GM23338 (cell line): ENCODE results near the gene DCAF17. TPM values are rescaled to one million over a fixed set of nuclear protein-coding genes. Genes with fewer than 3 reads are reported as not detected.

Experiments
- ATAC-seq: fragments of 200-7000 bp; cut with Tn5 transposase; 3 replicates; pipeline ENCODE4 v1.9.1; 2020
- DNase-seq: peaks from one replicate; pipeline ENCODE4 v3.0.0-alpha.2; 2015; ENCODE audit warnings: low spot score
- H2AFZ ChIP-seq: fragments of 200-600 bp; sonication (generic); 2 replicates; pipeline ENCODE4 v1.8.0; 2016; ENCODE audit warnings: antibody characterized with exemption, mild to moderate bottlenecking, moderate library complexity
- H3F3A ChIP-seq: fragments of 200-600 bp; sonication (generic); replicated peaks from 2 replicates; pipeline ENCODE4 v1.8.0; 2017; ENCODE audit warnings: antibody characterized with exemption, mixed run types, low read depth
- H3K27ac ChIP-seq: fragments of 200-600 bp; sonication (generic); 2 replicates; pipeline ENCODE4 v1.6.1; 2016; ENCODE audit warnings: low read depth
- H3K27me3 ChIP-seq: fragments of 200-600 bp; sonication (generic); 2 replicates; pipeline ENCODE4 v1.8.0; 2016; ENCODE audit warnings: mild to moderate bottlenecking, mixed run types, moderate library complexity; ENCODE audit not compliant: insufficient read depth
- H3K36me3 ChIP-seq: fragments of 200-600 bp; sonication (generic); 2 replicates; pipeline ENCODE4 v1.8.0; 2016; ENCODE audit warnings: mild to moderate bottlenecking; ENCODE audit not compliant: insufficient read depth
- H3K4me1 ChIP-seq: fragments of 200-600 bp; sonication (generic); 2 replicates; pipeline ENCODE4 v1.8.0; 2016; ENCODE audit warnings: mild to moderate bottlenecking, moderate library complexity; ENCODE audit not compliant: insufficient read depth
- H3K4me2 ChIP-seq: fragments of 200-600 bp; sonication (generic); 2 replicates; pipeline ENCODE4 v1.7.1; 2017; ENCODE audit warnings: mixed run types
- H3K4me3 ChIP-seq: fragments of 200-600 bp; sonication (generic); 2 replicates; pipeline ENCODE4 v1.6.1; 2016; ENCODE audit warnings: mixed run types
- H3K79me2 ChIP-seq: fragments of 200-600 bp; sonication (generic); replicated peaks from 2 replicates; pipeline ENCODE4 v1.8.0; 2017; ENCODE audit warnings: mild to moderate bottlenecking; ENCODE audit not compliant: insufficient read depth
- H3K9me2 ChIP-seq: fragments of 200-600 bp; sonication (generic); 2 replicates; pipeline ENCODE4 v1.8.0; 2017; ENCODE audit not compliant: insufficient read depth
- H4K20me1 ChIP-seq: fragments of 200-600 bp; sonication (generic); replicated peaks from 2 replicates; pipeline ENCODE4 v1.8.0; 2017; ENCODE audit warnings: mild to moderate bottlenecking; ENCODE audit not compliant: insufficient read depth
- H3K27ac Mint-ChIP-seq: 2 replicates; pipeline ENCODE4 v1.8.0; 2020; ENCODE audit warnings: inconsistent platforms, mild to moderate bottlenecking, moderate library complexity, mixed read lengths
- H3K27me3 Mint-ChIP-seq: 3 replicates; pipeline ENCODE4 v1.8.0; 2022; ENCODE audit warnings: low read depth, mild to moderate bottlenecking, moderate library complexity, mixed read lengths, inconsistent platforms; ENCODE audit not compliant: insufficient read depth, poor library complexity
- H3K36me3 Mint-ChIP-seq: 3 replicates; pipeline ENCODE4 v1.8.0; 2021; ENCODE audit warnings: low read depth, mild to moderate bottlenecking, inconsistent platforms, moderate library complexity, mixed read lengths
- H3K4me1 Mint-ChIP-seq: 3 replicates; pipeline ENCODE4 v1.8.0; 2020; ENCODE audit warnings: mild to moderate bottlenecking, inconsistent platforms, mixed read lengths
- H3K4me3 Mint-ChIP-seq: 3 replicates; pipeline ENCODE4 v1.8.0; 2021; ENCODE audit warnings: moderate library complexity, mild to moderate bottlenecking, inconsistent platforms, mixed read lengths
- H3K9me3 Mint-ChIP-seq: 3 replicates; pipeline ENCODE4 v1.8.0; 2020; ENCODE audit warnings: moderate library complexity, mild to moderate bottlenecking, inconsistent platforms, mixed read lengths
- CREB1 ChIP-seq: fragments of 250-450 bp; sonication (Bioruptor Pico); IDR thresholded peaks from 2 replicates; pipeline ENCODE4 v1.5.0; 2020; ENCODE audit warnings: low read depth, mild to moderate bottlenecking, moderate library complexity
- EZH2 ChIP-seq: fragments of 200-600 bp; sonication (generic); IDR thresholded peaks from one replicate; pipeline ENCODE4 v1.8.0; 2017; ENCODE audit warnings: antibody characterized with exemption, mild to moderate bottlenecking, low read depth; ENCODE audit not compliant: unreplicated experiment
- JUNB ChIP-seq: IDR thresholded peaks from one replicate; pipeline ENCODE4 v1.6.1; 2016; ENCODE audit warnings: antibody characterized with exemption; ENCODE audit not compliant: unreplicated experiment
- NANOG ChIP-seq: IDR thresholded peaks from 2 replicates; pipeline ENCODE4 v1.6.1; 2016; ENCODE audit warnings: antibody characterized with exemption, borderline replicate concordance
- POLR2AphosphoS5 ChIP-seq: IDR thresholded peaks from 2 replicates; pipeline ENCODE4 v1.6.1; 2016; ENCODE audit warnings: antibody characterized with exemption, low read depth
- STAT1 ChIP-seq: IDR thresholded peaks from one replicate; pipeline ENCODE4 v1.6.1; 2016; ENCODE audit warnings: antibody characterized with exemption; ENCODE audit not compliant: unreplicated experiment
- ZNF114 ChIP-seq: fragments of 250-450 bp; sonication (Bioruptor Pico); IDR thresholded peaks from 2 replicates; pipeline ENCODE4 v1.5.0; 2020; ENCODE audit warnings: mild to moderate bottlenecking, moderate library complexity
- ZNF331 ChIP-seq: fragments of 250-450 bp; sonication (Bioruptor Pico); IDR thresholded peaks from 2 replicates; pipeline ENCODE4 v1.5.0; 2020; ENCODE audit warnings: low read depth, mild to moderate bottlenecking, moderate library complexity
- polyA plus RNA-seq: library from polyadenylated mRNA; unstranded; fragments of >200 nt; fragmentation: Nextera tagmentation; extraction: Ambion mirVana; gene quantifications from 2 replicates; pipeline ENCODE4 v1.2.1, GENCODE V29; 2016
- total RNA-seq: library from RNA; depleted of rRNA; stranded (reverse); fragments of >200 nt; shearing (Covaris generic); gene quantifications from 2 replicates; pipeline ENCODE4 v1.2.3, GENCODE V29; 2014
- TF ChIP-seq, protein P1 (sequence below), 2 experiments: fragments of 200-600 bp in 1 of 2; sonication (generic) in 1 of 2; conservative IDR thresholded peaks; 2 replicates each; pipeline versions ENCODE4 v1.5.1 to v1.6.1; 2016 to 2017; ENCODE audit warnings: antibody characterized with exemption in 2 of 2, low read depth in 2 of 2, mild to moderate bottlenecking in 2 of 2, moderate library complexity in 1 of 2
- TF ChIP-seq, protein P2 (sequence below): IDR thresholded peaks from one replicate; pipeline ENCODE4 v1.6.1; 2018; ENCODE audit warnings: antibody characterized with exemption; ENCODE audit not compliant: unreplicated experiment
- TF ChIP-seq, protein P3 (sequence below): IDR thresholded peaks from 2 replicates; pipeline ENCODE4 v1.6.1; 2016; ENCODE audit warnings: antibody characterized with exemption

DCAF17 gene
- total and polyA plus RNA-seq, 2 experiments from 2014 or later = 11.0 to 37.3 TPM

DNA sequence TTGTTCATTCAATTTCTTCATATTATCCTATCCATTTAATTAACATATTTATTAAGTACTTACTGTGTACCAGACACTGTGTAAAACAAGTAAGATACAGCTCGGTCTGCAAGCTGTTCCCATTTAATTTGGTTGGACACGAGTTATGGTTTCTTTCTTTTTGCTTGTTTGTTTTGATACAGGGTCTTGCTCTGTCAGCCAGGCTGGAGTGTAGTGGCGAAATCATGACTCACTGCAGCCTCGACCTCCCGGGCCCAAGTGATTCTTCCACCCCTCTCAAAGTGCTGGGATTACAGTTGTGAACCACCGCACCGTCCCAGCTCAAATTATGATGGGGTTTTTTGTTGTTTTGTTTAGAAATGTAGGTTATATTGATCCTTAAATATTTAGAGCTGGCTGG, 97.3 kb downstream of the DCAF17 start (continued):
- no peak for TF ChIP-seq NANOG
- no peak for TF ChIP-seq STAT1
- TF ChIP-seq JUNB = no peak
- TF ChIP-seq ZNF114 (CRISPR knock-in tag) = no peak
- TF ChIP-seq, protein P1, sequence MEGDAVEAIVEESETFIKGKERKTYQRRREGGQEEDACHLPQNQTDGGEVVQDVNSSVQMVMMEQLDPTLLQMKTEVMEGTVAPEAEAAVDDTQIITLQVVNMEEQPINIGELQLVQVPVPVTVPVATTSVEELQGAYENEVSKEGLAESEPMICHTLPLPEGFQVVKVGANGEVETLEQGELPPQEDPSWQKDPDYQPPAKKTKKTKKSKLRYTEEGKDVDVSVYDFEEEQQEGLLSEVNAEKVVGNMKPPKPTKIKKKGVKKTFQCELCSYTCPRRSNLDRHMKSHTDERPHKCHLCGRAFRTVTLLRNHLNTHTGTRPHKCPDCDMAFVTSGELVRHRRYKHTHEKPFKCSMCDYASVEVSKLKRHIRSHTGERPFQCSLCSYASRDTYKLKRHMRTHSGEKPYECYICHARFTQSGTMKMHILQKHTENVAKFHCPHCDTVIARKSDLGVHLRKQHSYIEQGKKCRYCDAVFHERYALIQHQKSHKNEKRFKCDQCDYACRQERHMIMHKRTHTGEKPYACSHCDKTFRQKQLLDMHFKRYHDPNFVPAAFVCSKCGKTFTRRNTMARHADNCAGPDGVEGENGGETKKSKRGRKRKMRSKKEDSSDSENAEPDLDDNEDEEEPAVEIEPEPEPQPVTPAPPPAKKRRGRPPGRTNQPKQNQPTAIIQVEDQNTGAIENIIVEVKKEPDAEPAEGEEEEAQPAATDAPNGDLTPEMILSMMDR (conservative IDR thresholded peaks at IDR 0.05; ENCODE audit: low read depth in 2 of 2) = no peak
- TF ChIP-seq, protein P2, sequence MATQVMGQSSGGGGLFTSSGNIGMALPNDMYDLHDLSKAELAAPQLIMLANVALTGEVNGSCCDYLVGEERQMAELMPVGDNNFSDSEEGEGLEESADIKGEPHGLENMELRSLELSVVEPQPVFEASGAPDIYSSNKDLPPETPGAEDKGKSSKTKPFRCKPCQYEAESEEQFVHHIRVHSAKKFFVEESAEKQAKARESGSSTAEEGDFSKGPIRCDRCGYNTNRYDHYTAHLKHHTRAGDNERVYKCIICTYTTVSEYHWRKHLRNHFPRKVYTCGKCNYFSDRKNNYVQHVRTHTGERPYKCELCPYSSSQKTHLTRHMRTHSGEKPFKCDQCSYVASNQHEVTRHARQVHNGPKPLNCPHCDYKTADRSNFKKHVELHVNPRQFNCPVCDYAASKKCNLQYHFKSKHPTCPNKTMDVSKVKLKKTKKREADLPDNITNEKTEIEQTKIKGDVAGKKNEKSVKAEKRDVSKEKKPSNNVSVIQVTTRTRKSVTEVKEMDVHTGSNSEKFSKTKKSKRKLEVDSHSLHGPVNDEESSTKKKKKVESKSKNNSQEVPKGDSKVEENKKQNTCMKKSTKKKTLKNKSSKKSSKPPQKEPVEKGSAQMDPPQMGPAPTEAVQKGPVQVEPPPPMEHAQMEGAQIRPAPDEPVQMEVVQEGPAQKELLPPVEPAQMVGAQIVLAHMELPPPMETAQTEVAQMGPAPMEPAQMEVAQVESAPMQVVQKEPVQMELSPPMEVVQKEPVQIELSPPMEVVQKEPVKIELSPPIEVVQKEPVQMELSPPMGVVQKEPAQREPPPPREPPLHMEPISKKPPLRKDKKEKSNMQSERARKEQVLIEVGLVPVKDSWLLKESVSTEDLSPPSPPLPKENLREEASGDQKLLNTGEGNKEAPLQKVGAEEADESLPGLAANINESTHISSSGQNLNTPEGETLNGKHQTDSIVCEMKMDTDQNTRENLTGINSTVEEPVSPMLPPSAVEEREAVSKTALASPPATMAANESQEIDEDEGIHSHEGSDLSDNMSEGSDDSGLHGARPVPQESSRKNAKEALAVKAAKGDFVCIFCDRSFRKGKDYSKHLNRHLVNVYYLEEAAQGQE = no peak
- TF ChIP-seq, protein P3, sequence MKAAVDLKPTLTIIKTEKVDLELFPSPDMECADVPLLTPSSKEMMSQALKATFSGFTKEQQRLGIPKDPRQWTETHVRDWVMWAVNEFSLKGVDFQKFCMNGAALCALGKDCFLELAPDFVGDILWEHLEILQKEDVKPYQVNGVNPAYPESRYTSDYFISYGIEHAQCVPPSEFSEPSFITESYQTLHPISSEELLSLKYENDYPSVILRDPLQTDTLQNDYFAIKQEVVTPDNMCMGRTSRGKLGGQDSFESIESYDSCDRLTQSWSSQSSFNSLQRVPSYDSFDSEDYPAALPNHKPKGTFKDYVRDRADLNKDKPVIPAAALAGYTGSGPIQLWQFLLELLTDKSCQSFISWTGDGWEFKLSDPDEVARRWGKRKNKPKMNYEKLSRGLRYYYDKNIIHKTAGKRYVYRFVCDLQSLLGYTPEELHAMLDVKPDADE = no peak

DNA sequence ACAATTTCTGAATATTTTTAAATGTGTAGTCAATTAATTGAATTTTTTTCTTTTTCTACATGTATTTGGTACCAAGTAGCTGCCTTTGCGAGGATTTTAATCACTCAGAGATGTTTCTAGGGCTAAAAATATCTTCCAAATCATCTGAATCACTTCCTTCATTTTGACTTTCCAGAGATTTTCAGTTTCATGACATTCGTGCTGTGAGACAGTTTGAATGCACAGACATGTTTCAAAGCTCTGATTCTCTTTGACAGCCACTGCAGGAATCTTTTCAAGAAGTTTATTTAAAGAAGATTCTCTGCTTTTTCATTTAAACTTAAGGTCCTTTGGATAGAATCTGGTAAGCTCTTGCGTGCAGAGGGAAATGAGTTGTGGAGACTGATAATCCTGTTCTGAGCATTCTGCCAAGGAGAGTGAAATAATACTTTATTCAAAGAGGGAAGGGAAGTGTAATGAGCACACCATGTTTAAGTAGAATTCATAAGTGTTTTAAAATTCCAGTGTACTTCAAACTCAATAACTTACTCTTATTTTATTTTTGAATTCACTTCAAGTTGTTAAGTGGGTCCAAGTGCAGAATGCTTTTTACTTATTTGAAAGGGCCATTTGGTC, 97.9 kb downstream of the DCAF17 start:
- ATAC-seq = no peak
- H3K4me3 Mint-ChIP-seq = no peak overlapping the region
- TF ChIP-seq STAT1 = no peak
- TF ChIP-seq JUNB = no peak
- TF ChIP-seq, protein P3 = no peak
- TF ChIP-seq, protein P2 = no peak
- no peak for TF ChIP-seq ZNF331 (CRISPR knock-in tag)
- TF ChIP-seq ZNF114 (CRISPR knock-in tag) = no peak
- no peak for TF ChIP-seq CREB1
- no peak for TF ChIP-seq EZH2
- TF ChIP-seq POLR2AphosphoS5 = no peak

More for the DNA sequence above, 97.9 kb downstream of the DCAF17 start:
- no peak overlapping the region for H3K4me3 ChIP-seq
- DNase-seq = no peak
- Mint-ChIP-seq H3K27ac (no peak overlapping the region), H3K27me3 (peaks cover 3% of the 10 kb centered on the region), H3K36me3 (peaks cover 15% of the 10 kb centered on the region), H3K4me1 (no peaks in the 10 kb centered on the region), H3K9me3 (peaks cover 5% of the 10 kb centered on the region; the same call in 2 of the 3 replicates)
- no peak overlapping the region for H3K27ac ChIP-seq
- no peaks in the 10 kb centered on the region for H3K4me1 ChIP-seq
- H3K36me3 ChIP-seq = no peaks in the 10 kb centered on the region
- H4K20me1 ChIP-seq = no peaks in the 10 kb centered on the region
- H3K9me2 ChIP-seq = no peaks in the 10 kb centered on the region
- H3F3A ChIP-seq = no peaks in the 10 kb centered on the region
- peaks cover 27% of the 10 kb centered on the region for H3K79me2 ChIP-seq
- H2AFZ ChIP-seq = no peak overlapping the region
- H3K4me2 ChIP-seq = no peak overlapping the region
- no peaks in the 10 kb centered on the region for H3K27me3 ChIP-seq
